Anterior cingulate cortex (tissue), 58 donors: Measurements from ENCODE around the gene SCAF4.
"Not testable (repeated sequence)": the region's sequence is repeated elsewhere in the genome, so short reads cannot be mapped to it uniquely, and the experiment has no call there.

Experiments
- DNase-seq, 58 donors: peaks; one replicate each; lab custom pipeline; 2025; lab: John Stamatoyannopoulos, UW

SCAF4 gene

GRCh38 chr21:31654340-31654739 is 77.6 kb downstream of the SCAF4 start:
- DNase-seq = no peak

GRCh38 chr21:31651491-31651890 is 80.4 kb downstream of the SCAF4 start:
- not testable (repeated sequence) for DNase-seq

- DNase-seq = no peak
Observed at GRCh38 chr21:31650930-31651329, 81.0 kb downstream of the SCAF4 start.

GRCh38 chr21:31647650-31648049 is 84.3 kb downstream of the SCAF4 start:
- DNase-seq = no peak

GRCh38 chr21:31644643-31645042 is 87.3 kb downstream of the SCAF4 start:
- no peak for DNase-seq

- no peak for DNase-seq
Observed at GRCh38 chr21:31641416-31641922, 90.4 kb downstream of the SCAF4 start.

GRCh38 chr21:31636874-31637273 is 95.0 kb downstream of the SCAF4 start:
- no peak for DNase-seq

GRCh38 chr21:31634993-31635392 is 96.9 kb downstream of the SCAF4 start:
- DNase-seq = no peak

- not testable (repeated sequence) for DNase-seq
Observed at GRCh38 chr21:31631881-31632280, 100.0 kb downstream of the SCAF4 start.

- DNase-seq = peak in 1 of 58 donors; percentile 10
Observed at GRCh38 chr21:31629972-31630711, 101.8 kb downstream of the SCAF4 start.

- DNase-seq = no peak
Observed at GRCh38 chr21:31624961-31625491, 106.9 kb downstream of the SCAF4 start.

GRCh38 chr21:31624181-31624580 is 107.7 kb downstream of the SCAF4 start:
- no peak for DNase-seq

- DNase-seq = no peak
Observed at GRCh38 chr21:31623664-31624063, 108.3 kb downstream of the SCAF4 start.

- no peak for DNase-seq
Observed at GRCh38 chr21:31622397-31622796, 109.5 kb downstream of the SCAF4 start.
